HG02885 (cell line): Measurements from ENCODE around the gene COX6A1.

ENCODE experiments used
- ATAC-seq: cut with Tn5 transposase; IDR thresholded peaks from one replicate; pipeline ENCODE4 v1.9.1; 2021; ENCODE audit warnings: mild to moderate bottlenecking; ENCODE audit not compliant: unreplicated experiment, poor library complexity

Gene COX6A1

DNA sequence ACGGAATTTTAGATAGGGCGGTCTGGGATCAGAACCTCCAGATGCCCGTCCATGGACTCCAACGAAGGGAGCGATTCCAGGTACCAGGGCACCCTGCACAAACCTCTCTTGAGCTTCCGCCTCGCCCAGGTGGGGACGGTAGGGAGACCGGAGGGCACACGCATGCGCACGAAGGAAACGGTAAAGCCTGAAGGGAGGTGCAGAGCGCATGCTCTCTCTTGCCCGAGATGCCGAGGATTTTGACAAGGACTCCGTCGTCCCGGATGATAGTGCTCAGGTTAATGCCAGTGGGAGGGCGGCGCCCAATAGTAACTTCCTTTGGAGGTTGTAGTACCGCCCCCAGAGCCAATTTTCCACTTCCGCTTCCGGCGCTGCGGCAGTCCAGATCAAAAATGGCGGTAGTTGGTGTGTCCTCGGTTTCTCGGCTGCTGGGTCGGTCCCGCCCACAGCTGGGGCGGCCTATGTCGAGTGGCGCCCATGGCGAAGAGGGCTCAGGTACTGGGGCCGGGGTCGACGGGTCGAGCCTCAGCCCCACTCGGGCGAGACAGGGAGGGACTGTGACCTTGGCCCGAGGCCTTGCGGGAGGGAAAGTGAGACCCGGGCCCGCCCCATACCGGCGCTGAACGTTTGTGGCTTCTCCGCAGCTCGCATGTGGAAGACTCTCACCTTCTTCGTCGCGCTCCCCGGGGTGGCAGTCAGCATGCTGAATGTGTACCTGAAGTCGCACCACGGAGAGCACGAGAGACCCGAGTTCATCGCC, at the start of gene COX6A1:
COX6A1 (plus strand) TSS at position 379 of the 760 bp plus-strand sequence; CDS start at position 393, 14 bp downstream.
- ATAC-seq: peak; percentile 93

DNA sequence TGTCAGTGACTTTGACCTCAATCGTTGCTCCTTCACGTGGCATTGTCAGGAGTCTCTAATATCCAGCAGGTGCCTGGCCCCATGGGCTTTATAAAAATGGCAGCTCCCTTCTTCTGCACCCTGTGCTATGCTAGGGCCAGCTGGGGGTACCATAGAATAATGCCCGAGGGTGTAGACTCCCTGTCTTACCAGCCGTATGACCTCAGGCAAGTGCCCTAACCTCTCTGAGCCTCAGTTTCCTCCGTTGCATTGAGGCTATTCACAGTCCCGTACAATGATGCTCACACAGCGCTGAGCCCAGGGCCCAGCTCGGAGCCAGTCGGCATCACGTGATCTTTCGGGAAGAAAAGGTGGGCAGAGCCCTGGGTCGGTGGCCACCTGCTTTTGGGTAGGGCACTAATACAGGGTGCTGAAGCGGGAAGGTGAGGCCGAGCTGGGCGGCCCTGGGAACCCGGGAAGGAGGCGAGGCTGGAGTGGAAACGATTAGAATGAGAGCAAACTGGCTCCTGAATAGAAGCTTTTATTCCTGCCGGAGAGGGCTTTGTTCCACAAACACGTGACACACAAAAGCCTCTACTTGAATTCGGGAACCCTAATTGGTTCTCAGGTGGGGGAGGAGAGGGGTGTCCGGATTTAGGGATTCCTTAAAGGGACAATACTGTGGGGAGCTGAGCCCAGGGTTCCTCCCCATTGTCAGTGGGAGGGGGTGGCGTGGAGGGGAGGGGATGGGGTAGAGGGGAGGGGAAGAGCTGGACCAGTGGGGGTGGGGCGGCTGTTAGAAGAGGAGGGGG, 49.0 kb upstream of the COX6A1 start:
- ATAC-seq: no peak

DNA sequence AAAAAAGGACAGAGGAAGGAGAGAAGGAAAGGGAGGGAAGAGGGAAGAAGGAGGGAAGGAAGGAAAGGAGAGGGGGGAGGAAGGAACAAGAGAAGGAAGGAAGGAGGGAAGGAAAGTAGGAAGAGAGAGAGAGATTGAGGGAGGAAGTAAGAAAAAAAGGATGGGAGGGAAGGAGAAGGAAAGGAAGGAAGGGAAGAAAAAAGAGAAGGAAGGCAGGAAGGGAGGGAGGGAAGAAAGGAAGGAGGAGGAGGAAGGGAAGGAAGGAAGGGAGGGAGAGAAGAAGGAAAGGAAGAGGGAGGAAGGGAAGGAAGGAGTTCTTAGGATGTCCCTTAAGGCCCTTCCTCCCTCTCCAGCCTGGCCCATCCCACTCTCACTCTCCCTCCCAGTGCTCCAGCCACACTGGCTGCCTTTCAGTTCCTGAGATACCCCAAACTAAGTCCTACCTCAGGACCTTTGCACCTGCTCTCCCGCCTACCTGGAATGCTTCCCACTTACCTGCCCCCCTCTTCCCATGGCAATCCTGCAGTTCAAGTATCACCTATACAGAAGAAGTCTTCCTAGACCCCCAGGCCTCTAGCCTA, 47.3 kb upstream of the COX6A1 start:
- ATAC-seq: no peak

DNA sequence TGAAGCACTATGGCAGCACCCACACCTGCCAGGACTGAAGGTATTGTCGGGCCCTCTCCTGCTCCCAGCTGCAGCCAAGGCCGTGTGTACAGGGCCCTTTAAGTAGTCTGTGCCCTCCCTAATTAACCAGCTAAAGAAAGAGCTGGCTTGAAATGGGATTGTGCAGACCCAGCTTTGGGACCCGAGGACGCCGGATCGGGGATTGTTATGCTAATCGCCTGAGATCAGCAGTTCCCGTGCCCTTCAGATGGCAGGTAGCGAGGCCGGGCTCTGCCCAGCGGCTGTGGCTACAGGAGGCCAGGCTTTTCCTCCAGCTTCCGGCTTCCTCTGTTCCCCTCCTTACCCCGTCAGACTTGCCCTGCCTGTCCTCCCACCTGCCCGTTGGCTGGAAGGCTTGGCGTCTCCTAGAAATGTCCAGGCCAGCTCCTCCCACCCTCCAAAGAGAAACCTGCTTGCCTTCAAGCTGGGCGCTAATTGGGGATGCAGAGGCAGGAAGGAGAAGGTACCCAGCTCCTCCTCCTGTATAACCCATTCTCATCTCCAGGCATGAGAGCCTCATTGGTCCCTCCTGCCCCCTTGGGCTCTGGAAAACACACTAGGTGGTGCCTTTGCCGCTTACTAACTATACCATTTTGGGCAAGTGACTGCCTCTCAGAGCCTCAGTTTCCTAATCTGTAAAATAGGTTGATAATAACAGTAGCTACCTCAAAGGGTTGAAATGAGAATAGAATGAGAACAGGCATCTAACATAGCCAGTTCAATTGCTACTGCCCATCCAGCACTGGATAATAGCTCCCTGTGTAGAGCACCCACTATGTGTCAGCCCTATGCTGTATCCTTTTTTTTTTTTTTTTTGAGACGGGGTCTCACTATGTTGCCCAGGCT, 43.2 kb upstream of the COX6A1 start:
- no peak for ATAC-seq

DNA sequence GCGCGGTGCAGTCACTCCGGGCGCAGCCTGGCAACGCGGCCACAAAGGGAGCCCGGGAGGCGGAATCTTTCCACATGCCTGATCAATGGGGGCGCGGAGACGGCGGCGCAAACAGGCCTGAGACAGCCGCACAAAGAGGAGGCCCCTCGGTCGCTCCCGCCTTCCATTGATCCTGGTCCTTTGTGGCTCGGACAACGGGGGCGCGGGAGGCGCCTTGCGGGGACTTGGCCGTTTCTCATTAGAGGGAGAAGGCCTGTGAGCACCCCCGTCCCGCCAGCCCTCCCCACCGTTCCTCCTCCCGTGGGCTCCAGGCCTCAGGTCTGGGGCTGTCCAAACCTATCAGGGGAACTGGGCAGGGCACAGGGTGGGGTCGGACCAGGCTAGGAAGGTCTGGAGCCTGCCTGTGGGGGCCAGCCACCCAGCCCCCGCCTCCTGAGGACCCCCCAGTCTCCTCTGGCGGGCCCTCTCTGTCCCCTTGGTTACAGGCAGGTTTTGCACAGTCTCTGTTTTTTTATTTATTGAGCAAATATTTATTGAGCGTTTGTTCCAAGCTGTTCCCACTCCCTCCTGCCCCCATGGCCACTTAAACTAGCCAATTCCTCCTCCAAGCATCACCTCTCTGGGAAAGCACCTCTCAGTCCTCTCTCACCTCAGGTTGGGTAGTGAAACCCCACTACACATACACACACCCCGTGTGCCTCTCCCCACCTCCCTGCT, 39.9 kb upstream of the COX6A1 start:
- no peak for ATAC-seq

DNA sequence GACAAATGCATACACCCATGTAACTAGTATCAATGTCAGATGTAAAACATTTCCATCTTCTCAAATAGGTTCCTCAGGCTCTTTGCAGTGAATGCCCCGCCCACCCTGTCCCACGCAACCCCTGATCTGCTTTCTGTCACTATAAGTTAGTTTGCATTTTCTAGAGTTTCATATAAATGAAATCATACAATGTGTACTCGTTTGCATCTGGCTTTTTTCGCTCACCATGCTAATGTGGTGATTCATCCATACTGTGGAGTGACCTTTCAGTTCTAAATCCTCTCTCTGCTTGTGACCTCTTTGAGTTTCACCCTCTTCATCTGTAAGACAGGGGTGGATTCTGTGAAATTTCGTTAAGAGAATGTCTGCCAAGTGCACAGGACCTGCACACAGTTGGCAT, 38.4 kb upstream of the COX6A1 start:
- ATAC-seq: no peak

DNA sequence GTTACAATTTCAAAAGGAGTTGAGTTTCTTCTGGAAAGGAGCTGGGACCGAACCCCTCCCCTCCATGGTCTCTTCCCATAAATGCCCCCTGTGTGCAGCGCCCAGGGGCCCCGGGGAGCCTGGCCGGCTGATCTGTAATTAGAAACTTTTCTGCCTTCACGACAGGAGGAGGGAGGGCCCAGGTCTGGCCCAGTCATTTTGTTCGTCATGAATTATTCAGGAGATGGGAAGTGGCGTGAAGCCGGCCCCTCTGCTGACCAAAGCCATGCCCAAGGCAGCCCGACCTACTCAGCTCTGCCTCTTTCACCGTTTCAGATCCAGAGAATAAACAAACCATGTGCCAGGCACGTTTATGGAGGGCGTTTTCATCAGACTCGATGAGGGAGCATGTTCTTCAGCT, 35.7 kb upstream of the COX6A1 start:
- no peak for ATAC-seq

DNA sequence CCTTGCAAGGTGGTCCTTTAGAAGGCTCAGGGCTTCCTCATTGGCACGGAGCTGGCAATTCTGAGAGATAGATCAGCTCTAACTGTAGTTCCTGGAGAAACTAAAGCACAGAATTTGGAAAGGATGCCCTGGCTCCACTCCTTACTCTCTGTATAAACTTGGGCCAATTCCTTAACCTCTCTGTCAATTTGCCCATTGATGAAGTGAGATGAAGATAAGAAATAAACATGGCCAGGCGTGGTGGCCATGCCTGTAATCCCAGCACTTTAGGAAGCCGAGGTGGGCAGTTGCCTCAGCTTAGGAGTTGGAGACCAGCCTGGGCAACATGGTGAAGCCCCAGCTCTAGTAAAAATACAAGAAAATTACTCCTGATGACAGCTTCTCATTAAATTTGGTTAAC, 34.0 kb upstream of the COX6A1 start:
- no peak for ATAC-seq

DNA sequence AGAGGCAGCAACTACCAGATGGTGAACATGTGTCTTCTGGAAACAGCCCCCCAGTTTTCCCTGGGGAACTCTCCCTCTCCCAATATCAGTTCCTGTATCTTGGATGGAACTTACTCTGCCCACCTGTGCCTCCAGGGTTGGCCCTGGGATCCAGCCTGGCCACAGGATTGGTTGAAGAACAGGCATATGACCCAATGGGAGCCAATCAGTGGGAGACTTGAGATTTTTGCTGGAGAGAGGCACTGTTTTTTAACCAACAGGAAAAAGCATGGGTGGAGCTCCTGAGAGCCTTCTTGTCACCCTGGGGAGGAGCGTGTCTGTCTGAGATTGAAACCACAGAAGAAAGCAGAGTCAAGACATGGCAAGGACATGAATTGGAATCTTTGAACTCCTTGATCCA, 33.6 kb upstream of the COX6A1 start:
- ATAC-seq: no peak

DNA sequence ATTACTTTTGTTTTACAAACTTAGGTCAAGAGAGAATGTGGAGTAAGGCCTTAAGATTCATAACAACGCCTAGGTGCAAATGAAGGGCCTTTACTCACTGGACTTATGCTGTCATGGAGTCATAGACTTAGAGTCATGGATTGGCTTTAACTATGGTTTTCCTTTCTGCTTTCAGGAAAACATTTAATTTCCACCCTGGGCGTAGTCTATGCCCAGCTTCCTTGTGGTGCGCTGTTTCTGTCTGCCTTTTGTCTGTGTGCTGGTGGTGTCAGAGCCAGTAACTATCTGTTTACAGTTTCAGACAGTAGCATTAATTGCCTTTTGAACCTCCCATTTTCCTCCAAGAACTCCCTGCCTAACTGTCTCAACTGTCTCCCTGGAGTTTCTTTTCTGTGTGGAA, 31.8 kb upstream of the COX6A1 start:
- ATAC-seq: no peak

DNA sequence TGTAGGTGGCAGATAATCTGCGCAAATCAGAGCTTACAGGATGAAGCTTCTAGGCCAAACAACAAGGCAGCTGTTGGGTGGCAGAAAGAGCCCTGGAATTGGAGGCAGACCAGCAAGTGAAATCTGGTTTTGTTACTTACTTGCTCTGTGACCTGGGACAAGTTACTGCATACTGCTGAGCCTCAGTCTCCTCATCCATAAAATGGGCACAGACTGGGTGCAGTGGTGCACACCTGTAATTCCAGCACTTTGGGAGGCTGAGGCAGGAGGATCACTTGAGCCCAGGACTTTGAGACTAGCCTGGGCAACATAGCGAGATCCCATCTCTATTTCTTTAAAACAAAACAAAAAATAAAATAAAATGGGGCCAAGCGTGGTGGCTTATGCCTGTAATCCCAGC, 31.4 kb upstream of the COX6A1 start:
- no peak for ATAC-seq

DNA sequence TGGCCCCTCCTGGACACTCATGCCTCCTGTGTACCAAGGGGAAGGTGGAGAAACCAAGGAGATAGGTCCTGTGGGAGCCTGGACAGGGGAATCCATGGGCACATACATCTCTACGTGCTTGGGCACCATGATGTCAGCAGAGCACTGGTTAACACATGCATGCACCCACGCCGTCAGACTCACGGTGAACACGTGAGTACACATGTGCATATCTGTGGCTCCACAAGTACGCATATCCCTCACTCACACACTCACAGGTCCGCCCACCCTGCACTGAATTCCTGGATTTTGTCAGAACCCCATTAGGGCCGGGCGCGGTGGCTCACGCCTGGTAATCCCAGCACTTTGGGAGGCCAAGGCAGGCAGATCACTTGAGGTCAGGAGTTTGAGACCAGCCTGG, 29.1 kb upstream of the COX6A1 start:
- no peak for ATAC-seq

DNA sequence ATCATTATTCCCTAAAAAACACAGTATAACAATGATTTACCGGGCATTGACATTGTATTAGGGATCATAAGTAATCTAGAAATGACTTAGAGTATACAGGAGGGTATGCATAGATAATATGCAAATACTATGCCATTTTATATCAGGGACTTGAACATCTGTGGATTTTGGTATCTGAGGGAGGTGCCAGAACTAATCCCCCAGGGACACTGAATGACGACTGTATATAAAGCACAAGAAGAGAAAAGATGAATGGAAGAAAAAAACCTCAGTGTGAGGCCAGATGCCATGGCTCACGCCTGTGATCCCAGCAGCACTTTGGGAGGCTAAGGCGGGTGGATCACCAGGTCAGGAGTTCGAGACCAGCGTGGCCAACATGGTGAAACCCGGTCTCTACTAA, 25.5 kb upstream of the COX6A1 start:
- ATAC-seq: no peak

DNA sequence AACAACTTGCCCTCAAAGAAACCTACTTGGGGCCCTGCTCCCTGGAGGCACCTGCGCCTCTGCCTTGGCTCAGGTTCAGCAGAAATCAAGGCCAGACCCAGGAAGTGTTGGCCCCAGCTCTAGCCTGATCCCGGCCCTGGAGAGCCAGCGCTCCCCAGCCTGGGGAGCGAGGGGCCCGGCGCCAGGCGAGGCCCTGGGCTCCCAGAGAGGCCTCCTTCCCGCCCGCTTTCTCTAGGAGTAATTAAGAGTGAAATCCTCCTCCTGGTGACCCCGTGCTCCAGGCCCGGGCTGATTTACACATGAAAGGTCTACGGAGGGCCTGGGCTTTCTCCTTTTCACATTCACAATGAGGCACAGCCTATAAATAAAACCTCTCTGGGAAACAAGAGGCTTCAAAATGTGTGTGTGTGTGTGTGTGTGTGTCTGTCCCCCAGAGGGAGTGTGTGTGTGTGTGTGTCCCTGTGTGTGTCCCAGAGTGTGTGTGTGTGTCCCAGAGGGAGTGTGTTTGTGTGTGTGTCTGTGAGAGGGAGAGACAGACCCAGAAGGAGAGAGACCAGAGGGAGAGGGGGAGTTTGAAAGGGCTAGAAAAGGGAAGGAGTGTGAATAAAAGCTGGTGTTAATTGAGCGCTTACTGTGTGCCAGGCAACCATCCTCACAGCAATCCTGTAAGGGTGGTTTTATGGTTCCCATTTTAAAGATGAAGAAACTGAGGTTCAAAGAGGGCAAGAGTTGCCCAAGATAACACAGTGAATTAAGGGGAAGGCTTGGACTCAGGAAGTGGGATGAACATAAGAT, 23.8 kb upstream of the COX6A1 start:
- ATAC-seq: no peak

DNA sequence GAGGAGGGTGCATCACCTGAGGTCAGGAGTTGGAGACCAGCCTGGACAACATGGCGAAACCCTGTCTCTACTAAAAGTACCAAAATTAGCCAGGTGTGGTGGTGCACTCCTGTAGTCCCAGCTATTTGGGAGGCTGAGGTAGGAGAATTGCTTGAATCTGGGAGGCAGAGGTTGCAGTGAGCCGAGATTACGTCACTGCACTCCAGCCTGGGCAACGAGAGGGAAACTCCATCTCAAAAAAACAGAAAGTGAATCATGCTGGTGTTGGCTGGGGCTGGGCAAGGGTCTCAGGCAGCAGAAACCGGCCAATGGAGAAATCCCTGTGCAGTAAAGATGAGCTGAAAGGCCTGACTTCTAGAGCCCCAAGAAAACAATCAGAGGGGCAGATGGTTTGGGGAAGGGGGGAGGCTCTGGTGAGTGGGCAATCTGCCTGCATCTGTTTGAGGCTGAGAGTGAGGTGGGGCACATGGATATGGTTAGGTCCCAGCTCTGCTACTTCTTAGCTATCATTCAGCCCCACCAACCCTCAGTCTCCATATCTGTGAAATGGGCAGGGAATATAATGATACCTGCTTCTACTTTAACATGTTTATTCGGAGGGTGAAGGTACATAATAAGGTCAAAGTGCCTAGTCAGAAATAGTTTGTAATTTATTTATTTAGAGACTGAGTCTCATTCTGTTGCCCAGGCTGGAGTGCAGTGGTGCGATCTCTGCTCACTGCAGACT, 21.3 kb upstream of the COX6A1 start:
- ATAC-seq: no peak

DNA sequence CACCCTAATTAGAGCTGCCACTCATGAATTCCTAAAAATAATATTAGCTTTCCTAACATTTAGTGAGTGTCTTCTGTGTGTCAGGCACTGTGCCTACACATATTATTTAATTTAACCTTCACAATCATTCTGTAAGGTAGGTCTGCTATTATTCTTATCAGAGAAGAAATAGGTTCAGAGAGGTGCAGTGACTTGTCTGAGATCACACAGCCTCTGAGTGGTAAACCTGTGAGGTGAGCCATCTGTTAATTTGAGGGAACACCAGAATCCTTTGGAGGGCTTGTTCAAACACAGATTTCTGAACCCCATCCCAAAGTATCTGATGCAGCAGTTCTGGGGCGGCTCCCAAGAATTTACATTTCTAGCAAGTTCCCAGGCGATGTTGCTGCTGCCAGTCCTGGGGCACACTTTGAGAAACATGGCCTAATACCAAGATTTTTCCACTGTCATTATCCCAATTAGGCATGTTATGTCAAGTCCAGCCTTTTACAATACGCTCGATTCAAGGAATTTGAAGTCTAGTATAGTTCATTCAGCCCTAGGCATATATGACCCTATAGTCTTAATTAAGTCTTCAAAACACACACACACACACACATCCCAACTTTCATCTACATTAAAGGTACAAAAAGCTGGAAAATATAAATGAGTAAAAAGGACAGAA, 19.9 kb upstream of the COX6A1 start:
- no peak for ATAC-seq

DNA sequence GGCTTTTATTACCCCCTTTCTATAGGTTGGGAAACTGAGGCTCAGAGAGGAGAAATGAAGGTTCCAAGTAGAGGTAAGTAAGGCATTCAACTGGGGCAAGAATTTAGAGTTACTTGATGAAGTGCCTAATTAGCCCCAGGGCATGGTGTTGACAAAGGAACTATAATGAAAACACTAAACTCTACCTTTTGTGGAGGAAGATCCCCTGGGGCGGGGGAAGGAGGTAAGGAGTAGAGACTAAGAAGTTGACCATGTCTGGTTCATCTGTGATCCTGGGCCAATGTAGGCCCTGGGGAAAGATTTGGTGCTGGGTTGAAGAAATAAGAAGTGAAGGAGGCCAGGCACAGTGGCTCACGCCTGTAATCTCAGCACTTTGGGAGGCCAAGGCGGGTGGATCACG, 16.2 kb upstream of the COX6A1 start:
- ATAC-seq: no peak

DNA sequence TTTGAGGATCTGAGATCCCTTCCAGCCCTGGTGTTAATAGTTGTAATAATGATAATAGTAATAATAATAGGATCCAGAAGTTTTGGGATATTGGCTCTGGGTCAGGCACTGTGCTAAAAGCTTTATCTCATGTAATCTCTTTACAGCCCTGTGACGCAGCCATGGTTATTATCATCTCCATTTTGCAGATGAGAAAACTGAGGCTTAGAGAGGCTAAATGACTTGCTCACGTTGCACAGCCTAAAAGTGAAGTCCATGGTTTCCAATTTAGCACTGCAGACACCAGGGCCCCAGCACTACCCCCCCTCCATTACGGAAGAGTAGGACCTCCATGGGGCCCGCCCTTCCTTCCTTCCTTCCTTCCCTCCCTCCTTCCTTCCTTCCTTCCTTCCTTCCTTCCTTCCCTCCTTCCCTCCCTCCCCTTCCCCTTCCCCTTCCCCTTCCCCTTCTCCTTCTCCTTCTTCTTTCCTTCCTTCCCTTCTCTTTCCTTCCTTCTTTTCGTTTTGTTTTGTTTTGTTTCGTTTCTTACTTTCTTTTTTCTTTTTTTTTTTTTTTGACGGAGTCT, 14.9 kb upstream of the COX6A1 start:
- ATAC-seq: no peak
